ENCODE measurements around the gene ELAVL2.
"Not testable (repeated sequence)": the region's sequence is repeated elsewhere in the genome, so short reads cannot be mapped to it uniquely, and the experiment has no call there.

The ELAVL2 gene

GRCh38 chr9:23725279-23725946, 100.6 kb downstream of the ELAVL2 start:
- DNase-seq (ENCODE audit: low read depth in 3 of 3, low spot score in 1 of 3): no peak

DNA sequence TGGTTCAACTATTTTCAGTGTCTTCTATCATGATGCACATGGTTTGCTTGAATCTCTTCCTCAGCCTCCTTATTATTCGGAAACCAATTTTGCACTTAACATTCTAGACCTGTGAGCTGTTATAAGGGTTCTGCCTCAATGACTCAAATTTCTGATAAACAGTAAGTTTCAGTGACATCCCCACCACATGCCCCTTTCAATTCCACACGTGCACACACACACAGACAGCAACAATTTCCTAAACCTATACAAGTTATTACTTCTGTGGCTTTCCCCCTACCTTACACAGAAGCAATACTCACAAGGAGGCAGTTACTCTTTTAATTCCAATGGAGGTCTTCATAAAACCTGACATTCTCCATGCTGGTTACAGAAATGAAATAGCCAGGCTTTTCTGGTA, 102.4 kb downstream of the ELAVL2 start:
- DNase-seq (ENCODE audit: low read depth in 3 of 3, low spot score in 1 of 3): no peak

DNA sequence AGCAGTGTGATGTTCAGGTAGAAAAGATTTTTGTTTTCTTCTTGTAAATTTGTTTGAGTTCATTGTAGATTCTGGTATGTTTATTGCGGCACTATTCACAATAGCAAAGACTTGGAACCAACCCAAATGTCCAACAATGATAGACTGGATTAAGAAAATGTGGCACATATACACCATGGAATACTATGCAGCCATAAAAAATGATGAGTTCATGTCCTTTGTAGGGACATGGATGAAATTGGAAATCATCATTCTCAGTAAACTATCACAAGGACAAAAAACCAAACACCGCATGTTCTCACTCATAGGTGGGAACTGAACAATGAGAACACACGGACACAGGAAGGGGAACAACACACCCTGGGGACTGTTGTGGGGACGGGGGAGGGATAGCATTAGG, 103.0 kb downstream of the ELAVL2 start:
- DNase-seq (ENCODE audit: low read depth in 3 of 3, low spot score in 1 of 3): not testable (repeated sequence)

DNA sequence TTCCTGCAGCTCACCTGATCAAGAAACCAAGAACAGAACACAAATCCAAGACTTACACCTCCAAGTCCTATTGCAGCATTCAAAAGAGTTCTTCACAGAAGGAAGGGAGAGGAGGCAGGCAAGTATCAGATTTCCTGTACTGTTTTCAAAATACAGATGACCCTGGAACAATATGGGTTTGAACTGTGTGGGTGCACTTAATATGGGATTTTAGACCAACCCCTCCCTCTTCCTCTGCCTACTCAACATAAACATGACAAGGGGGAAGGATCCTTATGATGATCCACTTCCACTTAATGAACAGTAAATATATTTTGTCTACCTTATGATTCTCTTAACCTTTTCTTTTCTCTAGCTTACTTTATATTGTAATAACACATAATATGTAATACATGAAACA, 104.6 kb downstream of the ELAVL2 start:
- no peak for DNase-seq (ENCODE audit: low read depth in 3 of 3, low spot score in 1 of 3)

- no peak for DNase-seq (ENCODE audit: low read depth in 3 of 3, low spot score in 1 of 3)
Measured at GRCh38 chr9:23717505-23717904, 108.5 kb downstream of the ELAVL2 start.

DNA sequence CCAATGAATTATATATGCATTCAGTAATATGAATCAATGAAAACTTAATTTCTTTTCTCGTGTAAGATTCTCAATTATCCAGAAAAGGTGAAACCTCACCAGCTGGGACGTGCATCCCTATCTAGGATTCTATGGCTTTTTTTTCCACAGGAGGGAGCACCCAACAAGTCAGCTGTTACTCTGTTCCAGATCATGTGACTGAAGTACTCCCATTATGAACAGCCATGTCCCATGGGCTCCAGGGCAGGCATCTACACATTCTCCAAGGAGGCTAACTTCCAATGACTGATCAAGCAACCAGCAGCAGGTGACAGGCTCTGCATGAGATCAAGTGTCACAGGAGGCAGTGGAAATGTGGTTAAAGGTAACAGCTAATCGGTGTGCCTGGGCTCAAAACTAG, 118.8 kb downstream of the ELAVL2 start:
- DNase-seq (ENCODE audit: low read depth in 3 of 3, low spot score in 1 of 3): no peak

DNA sequence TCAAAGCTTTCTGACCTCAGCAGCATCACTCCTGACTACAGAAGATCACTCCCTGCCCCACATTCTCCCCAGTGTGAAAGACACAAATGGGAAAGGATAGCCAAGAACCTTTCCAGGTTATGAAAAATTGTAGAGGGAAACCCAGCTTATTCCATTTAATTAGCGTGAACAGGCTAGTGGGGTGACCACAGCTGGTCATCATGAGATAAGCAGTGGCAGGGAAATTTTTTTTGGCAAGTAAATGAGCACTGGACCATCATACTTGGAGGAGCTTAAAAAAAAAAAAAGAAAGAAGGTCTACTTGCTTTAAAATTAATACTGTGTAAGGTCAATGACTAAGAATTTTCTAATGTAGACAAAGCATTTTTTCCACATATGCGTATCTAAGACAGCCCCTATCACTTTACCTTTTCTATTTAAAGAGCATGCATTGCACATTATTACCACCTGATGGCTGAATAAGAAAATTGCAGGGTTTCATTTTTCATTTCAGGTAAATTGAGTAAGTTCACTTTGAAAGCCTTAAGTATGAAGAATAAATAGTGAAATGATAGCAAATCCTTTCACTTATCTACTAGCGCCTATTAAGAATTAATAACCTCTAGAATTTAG, 123.6 kb downstream of the ELAVL2 start:
- DNase-seq (ENCODE audit: low read depth in 3 of 3, low spot score in 1 of 3): no peak

DNA sequence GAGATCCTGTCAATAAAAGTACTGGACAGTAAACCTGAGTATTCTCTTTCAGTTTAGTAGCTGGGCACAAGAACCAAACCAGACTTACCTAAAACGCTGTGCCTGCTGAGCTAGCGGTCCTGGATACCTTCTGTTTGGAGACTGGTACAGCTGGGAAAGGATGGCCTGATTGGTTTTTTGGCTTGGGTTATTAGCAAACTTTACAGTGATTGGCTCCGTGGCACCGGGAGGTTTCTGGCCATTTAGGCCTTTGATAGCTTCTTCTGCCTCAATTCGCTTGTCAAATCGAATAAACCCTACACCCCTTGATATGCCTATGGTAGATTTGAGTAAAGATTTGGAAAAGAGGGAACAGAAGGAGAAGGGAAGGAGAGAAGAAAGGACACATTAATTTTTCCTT, 124.7 kb downstream of the ELAVL2 start:
- no peak for DNase-seq (ENCODE audit: low read depth in 3 of 3, low spot score in 1 of 3)

GRCh38 chr9:23700359-23700758, 125.7 kb downstream of the ELAVL2 start:
- DNase-seq (ENCODE audit: low read depth in 3 of 3, low spot score in 1 of 3): no peak

DNA sequence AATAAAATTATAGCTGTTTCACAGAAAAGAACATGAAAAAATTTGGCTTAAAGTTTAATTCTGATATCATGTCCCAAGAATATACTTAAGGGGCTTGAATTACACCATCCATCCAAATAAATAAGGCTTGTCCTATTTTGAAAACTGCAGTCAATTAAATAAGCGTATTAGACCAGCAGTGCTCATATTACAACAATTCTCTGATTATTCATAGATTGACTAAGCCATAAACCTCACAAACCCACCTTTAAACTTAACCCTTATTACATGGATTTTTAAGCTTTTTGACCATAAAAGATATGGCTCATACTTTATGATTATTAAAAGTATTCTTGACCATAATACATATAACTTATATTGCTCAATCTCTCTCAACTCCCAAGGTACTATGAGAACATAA, 127.9 kb downstream of the ELAVL2 start:
- DNase-seq (ENCODE audit: low read depth in 3 of 3, low spot score in 1 of 3): no peak

- no peak for DNase-seq (ENCODE audit: low read depth in 3 of 3, low spot score in 1 of 3)
Measured at GRCh38 chr9:23695572-23695971, 130.5 kb downstream of the ELAVL2 start.

GRCh38 chr9:23693374-23693773, 132.7 kb downstream of the ELAVL2 start:
- no peak for DNase-seq (ENCODE audit: low read depth in 3 of 3, low spot score in 1 of 3)

DNA sequence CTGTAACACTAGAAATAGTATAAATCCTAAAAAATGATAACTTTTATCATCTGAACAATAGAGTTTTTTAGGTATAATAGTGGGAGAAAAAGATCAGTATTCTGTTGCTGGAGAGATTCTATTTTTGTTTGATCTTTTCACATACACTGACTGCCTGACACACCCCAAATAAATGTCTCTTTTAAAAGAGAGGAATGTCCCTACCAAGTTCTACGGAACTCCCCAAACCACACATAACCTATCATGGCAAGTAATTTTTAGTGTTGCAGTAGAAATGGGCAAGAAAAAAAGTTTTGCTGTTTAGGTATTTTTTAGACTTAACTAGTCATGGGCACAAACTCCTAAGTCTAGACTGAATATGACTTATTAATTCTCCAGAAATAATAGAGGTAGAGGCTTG, 139.1 kb downstream of the ELAVL2 start:
- no peak for DNase-seq (ENCODE audit: low read depth in 3 of 3, low spot score in 1 of 3)

DNA sequence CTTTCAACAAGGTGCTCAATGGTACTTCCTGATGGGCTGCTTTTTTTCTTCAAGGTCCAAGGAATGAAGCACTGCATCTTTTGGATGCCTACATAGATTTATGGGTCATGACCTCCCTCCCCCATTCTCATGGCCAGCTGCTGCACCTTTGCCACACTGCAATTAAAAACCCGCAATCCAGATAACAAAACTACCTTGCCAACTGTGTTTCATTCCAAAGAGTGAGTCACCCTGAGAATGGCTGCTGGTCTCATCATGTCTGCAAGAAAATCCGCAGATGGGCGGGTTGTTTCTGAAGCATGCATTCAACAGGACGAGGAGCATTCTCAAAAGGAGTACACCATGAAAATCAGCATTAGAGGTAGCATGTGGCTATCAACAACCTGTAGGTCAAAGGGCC, 139.8 kb downstream of the ELAVL2 start:
- no peak for DNase-seq (ENCODE audit: low read depth in 3 of 3, low spot score in 1 of 3)

DNA sequence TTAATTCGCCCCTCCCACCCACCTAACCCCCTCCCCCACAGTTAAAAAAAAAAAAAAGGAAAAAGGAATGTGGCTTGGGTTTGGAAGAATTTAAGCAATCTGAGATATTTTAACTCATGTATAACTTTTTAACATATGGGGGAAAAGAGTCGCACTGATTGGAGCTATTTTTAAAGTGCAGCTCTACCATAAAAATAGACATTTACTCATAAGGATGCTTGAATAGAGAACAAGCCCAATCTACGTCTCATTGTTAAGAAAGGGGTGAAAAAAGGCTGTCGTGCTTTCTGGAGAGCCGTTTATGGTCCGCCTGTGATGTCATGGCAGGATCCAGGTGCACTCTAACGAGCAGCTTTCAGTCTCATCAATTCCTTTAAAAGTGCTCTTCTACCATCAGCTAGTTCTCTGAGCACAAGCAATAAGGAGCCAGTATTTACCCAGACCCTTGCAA, 142.4 kb downstream of the ELAVL2 start:
- no peak for DNase-seq (ENCODE audit: low read depth in 3 of 3, low spot score in 1 of 3)

- DNase-seq (ENCODE audit: low read depth in 3 of 3, low spot score in 1 of 3): no peak
Measured at GRCh38 chr9:23682891-23683431, 143.1 kb downstream of the ELAVL2 start.

DNA sequence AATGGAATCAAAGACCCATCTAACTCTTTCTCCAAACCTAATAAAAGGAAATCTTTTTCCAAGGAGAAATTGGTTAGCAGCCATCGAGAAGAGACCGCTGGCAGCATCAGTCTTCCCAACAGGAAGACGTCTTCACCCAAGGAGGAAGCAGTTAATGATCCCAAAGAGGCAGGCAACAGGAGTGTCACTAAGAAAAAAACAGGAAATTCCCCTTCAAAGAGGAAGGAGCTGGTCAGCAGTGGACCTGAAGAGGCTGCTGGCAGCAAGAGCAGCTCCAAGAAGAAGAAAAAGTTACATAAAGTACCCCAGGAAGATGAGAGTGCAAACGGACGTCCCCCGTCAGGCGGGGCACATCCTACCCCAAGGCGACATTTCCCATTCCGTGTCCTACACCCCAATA, 143.7 kb downstream of the ELAVL2 start:
- DNase-seq (ENCODE audit: low read depth in 3 of 3, low spot score in 1 of 3): no peak

GRCh38 chr9:23677446-23677845, 148.6 kb downstream of the ELAVL2 start:
- no peak for DNase-seq (ENCODE audit: low read depth in 3 of 3, low spot score in 1 of 3)

- DNase-seq (ENCODE audit: low read depth in 3 of 3, low spot score in 1 of 3): no peak
Measured at GRCh38 chr9:23674016-23674585, 151.9 kb downstream of the ELAVL2 start.

GRCh38 chr9:23672151-23672550, 153.9 kb downstream of the ELAVL2 start:
- DNase-seq (ENCODE audit: low read depth in 3 of 3, low spot score in 1 of 3): no peak

DNA sequence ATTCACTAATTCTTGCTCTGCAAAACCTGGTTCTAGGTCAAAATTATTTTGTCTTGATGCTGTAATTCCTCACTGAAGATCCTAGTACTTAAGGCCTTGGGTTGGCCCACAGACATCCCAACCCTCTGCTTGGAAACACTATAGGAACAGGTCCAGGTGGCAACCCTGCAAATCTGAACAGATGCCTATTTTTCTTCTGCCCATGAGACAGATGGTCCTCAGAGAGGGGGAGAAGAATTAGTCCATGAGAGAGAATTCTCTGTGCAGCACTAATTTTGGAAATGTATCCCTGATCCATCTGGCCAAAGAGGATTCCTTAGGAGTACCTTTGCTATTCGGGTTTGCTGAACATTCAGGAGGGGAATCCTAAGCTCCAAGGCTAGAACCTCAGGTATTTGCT, 156.3 kb downstream of the ELAVL2 start:
- DNase-seq (ENCODE audit: low read depth in 3 of 3, low spot score in 1 of 3): no peak

DNA sequence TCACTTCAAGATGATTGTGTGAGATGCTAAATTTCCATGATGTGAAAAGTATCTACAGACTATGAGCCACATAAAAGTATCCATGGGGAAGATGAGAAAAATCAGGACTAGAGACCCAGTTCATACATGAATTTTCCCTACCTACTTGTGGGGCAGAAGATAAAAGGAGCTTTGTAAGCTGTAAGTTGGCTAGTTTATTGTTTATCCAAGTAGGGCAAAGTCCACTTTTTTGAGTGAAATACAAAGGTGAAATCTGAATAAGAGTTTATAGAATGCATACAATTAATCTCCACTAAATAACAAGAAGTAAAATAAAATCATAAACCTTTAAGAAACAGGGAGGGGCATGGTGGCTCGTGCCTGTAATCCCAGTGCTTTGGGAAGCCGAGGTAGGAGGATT, 160.4 kb downstream of the ELAVL2 start:
- no peak for DNase-seq (ENCODE audit: low read depth in 3 of 3, low spot score in 1 of 3)

DNA sequence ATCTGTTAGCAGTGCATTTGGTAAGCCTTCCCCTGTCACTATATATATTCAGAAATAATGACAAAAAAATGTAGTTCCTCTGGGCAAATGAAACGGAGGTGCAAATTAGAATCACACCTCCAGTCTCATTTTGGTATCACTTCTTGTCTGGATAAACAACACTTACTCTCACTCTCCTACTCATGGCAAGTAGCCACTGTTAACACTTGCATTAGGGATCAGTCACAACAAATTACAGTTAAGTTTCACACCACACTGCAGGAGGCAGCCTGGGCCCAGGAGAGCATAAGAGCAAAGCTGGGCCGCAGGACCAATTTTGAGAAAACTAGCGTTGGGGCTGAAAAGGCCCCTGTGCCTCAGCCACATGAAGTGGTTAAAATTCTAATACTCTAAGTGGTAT, 161.0 kb downstream of the ELAVL2 start:
- no peak for DNase-seq (ENCODE audit: low read depth in 3 of 3, low spot score in 1 of 3)
